ENCODE data around the gene PRKCH. TPM values are rescaled to one million over a fixed set of nuclear protein-coding genes. Genes with fewer than 3 reads are reported as not detected.

PRKCH gene
- total RNA-seq, 1 experiment from 2014 or later, result 5.2 TPM

- Histone ChIP-seq H4K91ac (ENCODE audit: insufficient read length, low read depth, low read length) (no peak overlapping the region), H3K18ac (ENCODE audit: insufficient read length, low read depth, low read length) (no peak overlapping the region), H3K79me2 (ENCODE audit: insufficient read depth, low read length) (no peaks in the 10 kb centered on the region), H3K9ac (ENCODE audit: extremely low read depth, insufficient read length, low read length) (no peak overlapping the region), H2BK15ac (ENCODE audit: low read depth, low read length) (no peak overlapping the region), H2BK12ac (ENCODE audit: insufficient read length, low read depth, low read length) (no peak overlapping the region), H2AFZ (ENCODE audit: low read length) (no peak overlapping the region), H4K20me1 (ENCODE audit: control insufficient read depth, insufficient read depth, insufficient read length) (no peaks in the 10 kb centered on the region), H3T11ph (ENCODE audit: low read length) (no peak overlapping the region), H3K23ac (ENCODE audit: insufficient read length, low read depth, low read length) (no peak overlapping the region), H2BK20ac (ENCODE audit: low read depth, low read length, poor library complexity, severe bottlenecking) (no peak overlapping the region), H3K56ac (ENCODE audit: insufficient read length, low read depth, low read length) (no peak overlapping the region), H2BK120ac (ENCODE audit: low read depth, low read length, poor library complexity, severe bottlenecking) (no peak overlapping the region), H3K14ac (ENCODE audit: insufficient read depth, low read length) (no peak overlapping the region), H3K23me2 (ENCODE audit: insufficient read length, low read depth, low read length, poor library complexity, severe bottlenecking) (no peaks in the 10 kb centered on the region), H2BK5ac (ENCODE audit: insufficient read length, low read length) (no peak overlapping the region), H3K4ac (ENCODE audit: low read depth, low read length) (no peak overlapping the region), H4K5ac (ENCODE audit: insufficient read length, low read depth, low read length) (no peak overlapping the region), H3K4me2 (ENCODE audit: insufficient read depth, insufficient read length, low read length) (no peak overlapping the region), H2AK5ac (ENCODE audit: insufficient read length, low read length) (no peak overlapping the region), H3K27ac (ENCODE audit: insufficient read length, low read depth, low read length) (no peak overlapping the region), H4K8ac (replicated peaks; ENCODE audit: insufficient read length, low read depth, low read length) (no peak overlapping the region), H3K4me1 (ENCODE audit: insufficient read depth, low read length) (no peaks in the 10 kb centered on the region; the same call in 1 of the 2 replicates), H3K9me3 (ENCODE audit: control insufficient read depth, low read depth, low read length) (no peaks in the 10 kb centered on the region), H3K27me3 (ENCODE audit: insufficient read depth, low read length) (no peaks in the 10 kb centered on the region), H3K79me1 (ENCODE audit: insufficient read depth, low read depth, low read length, poor library complexity, severe bottlenecking) (no peaks in the 10 kb centered on the region)
- H3K27ac Mint-ChIP-seq, result no peak overlapping the region
- no peak for DNase-seq
- H3K4me1 Mint-ChIP-seq, result peaks cover 32 to 37% of the 10 kb centered on the region in 2 experiments
- peaks cover 8% of the 10 kb centered on the region for H3K27me3 Mint-ChIP-seq (ENCODE audit: low read depth)
- peaks cover 0 to 3% (median 0%) of the 10 kb centered on the region in 3 experiments; a peak in 1 of 7 replicates for H3K36me3 Mint-ChIP-seq (ENCODE audit: insufficient read depth in 1 of 3, low read depth in 3 of 3)
- no CpG with 5 or more reads among the region's 7 CpGs for WGBS (ENCODE audit: extremely low coverage, insufficient read length, low lambda C conversion rate)
- H3K4me3 Mint-ChIP-seq, result no peak overlapping the region
- TF ChIP-seq, protein P1, sequence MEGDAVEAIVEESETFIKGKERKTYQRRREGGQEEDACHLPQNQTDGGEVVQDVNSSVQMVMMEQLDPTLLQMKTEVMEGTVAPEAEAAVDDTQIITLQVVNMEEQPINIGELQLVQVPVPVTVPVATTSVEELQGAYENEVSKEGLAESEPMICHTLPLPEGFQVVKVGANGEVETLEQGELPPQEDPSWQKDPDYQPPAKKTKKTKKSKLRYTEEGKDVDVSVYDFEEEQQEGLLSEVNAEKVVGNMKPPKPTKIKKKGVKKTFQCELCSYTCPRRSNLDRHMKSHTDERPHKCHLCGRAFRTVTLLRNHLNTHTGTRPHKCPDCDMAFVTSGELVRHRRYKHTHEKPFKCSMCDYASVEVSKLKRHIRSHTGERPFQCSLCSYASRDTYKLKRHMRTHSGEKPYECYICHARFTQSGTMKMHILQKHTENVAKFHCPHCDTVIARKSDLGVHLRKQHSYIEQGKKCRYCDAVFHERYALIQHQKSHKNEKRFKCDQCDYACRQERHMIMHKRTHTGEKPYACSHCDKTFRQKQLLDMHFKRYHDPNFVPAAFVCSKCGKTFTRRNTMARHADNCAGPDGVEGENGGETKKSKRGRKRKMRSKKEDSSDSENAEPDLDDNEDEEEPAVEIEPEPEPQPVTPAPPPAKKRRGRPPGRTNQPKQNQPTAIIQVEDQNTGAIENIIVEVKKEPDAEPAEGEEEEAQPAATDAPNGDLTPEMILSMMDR (conservative IDR thresholded peaks at IDR 0.05), result no peak
- no peaks in the 10 kb centered on the region; a peak in 2 of 5 replicates for H3K9me3 Mint-ChIP-seq
Observed at GRCh38 chr14:61562321-61563161, 241.2 kb downstream of the PRKCH start.
